MM.1S (cell line): ENCODE measurements around the gene KDM4E.

Experiments
- DNase-seq: peaks from one replicate; pipeline ENCODE4 v3.0.0-alpha.2; 2015
- H2AFZ ChIP-seq: fragments of 300-600 bp; sonication (generic); 2 replicates; pipeline ENCODE4 v1.6.0; 2016; ENCODE audit warnings: antibody characterized with exemption, low read length
- H3F3A ChIP-seq: fragments of 300-600 bp; sonication (generic); 2 replicates; pipeline ENCODE4 v1.6.1; 2016; ENCODE audit warnings: mild to moderate bottlenecking, antibody characterized with exemption, low read length, moderate library complexity, mixed read lengths; ENCODE audit not compliant: insufficient read depth
- H3K27ac ChIP-seq: fragments of 300-600 bp; sonication (generic); 2 replicates; pipeline ENCODE4 v1.5.1; 2016; ENCODE audit warnings: mild to moderate bottlenecking, low read length
- H3K27me3 ChIP-seq: fragments of 300-600 bp; sonication (generic); replicated peaks from 2 replicates; pipeline ENCODE4 v1.6.0; 2016; ENCODE audit warnings: low read length; ENCODE audit not compliant: insufficient read depth
- H3K36me3 ChIP-seq: fragments of 300-600 bp; sonication (generic); replicated peaks from 2 replicates; pipeline ENCODE4 v1.6.1; 2016; ENCODE audit warnings: mild to moderate bottlenecking, low read length, mixed read lengths; ENCODE audit not compliant: insufficient read depth
- H3K4me1 ChIP-seq: fragments of 300-600 bp; sonication (generic); 2 replicates; pipeline ENCODE4 v1.6.1; 2016; ENCODE audit warnings: low read length, mixed read lengths
- H3K4me2 ChIP-seq: fragments of 300-600 bp; sonication (generic); 2 replicates; pipeline ENCODE4 v1.6.0; 2016; ENCODE audit warnings: low read depth, low read length
- H3K4me3 ChIP-seq: fragments of 300-600 bp; sonication (generic); 2 replicates; pipeline ENCODE4 v1.5.1; 2016; ENCODE audit warnings: low read length, mixed read lengths
- H3K79me2 ChIP-seq: fragments of 300-600 bp; sonication (generic); 2 replicates; pipeline ENCODE4 v1.6.1; 2016; ENCODE audit warnings: mixed run types, low read length, mixed read lengths
- H3K9ac ChIP-seq: fragments of 300-600 bp; sonication (generic); 2 replicates; pipeline ENCODE4 v1.6.1; 2016; ENCODE audit warnings: low read length, mixed read lengths
- H3K9me2 ChIP-seq: fragments of 300-600 bp; sonication (generic); replicated peaks from 2 replicates; pipeline ENCODE4 v1.6.1; 2016; ENCODE audit warnings: mild to moderate bottlenecking, low read length, mixed read lengths; ENCODE audit not compliant: insufficient read depth
- H3K9me3 ChIP-seq: fragments of 300-600 bp; sonication (generic); replicated peaks from 2 replicates; pipeline ENCODE4 v1.6.1; 2016; ENCODE audit warnings: mild to moderate bottlenecking, low read length, mixed read lengths; ENCODE audit not compliant: insufficient read depth
- H4K20me1 ChIP-seq: fragments of 300-600 bp; sonication (generic); 2 replicates; pipeline ENCODE4 v1.6.1; 2016; ENCODE audit warnings: mild to moderate bottlenecking, low read length, moderate library complexity, mixed read lengths; ENCODE audit not compliant: insufficient read depth
- CTCF ChIP-seq: fragments of 300-600 bp; sonication (generic); IDR thresholded peaks from 2 replicates; pipeline ENCODE4 v1.5.1; 2016; ENCODE audit warnings: antibody characterized with exemption, low read length, mixed read lengths
- EZH2 ChIP-seq: fragments of 300-600 bp; sonication (generic); optimal IDR thresholded peaks from 2 replicates; pipeline ENCODE3; 2017; ENCODE audit warnings: low read depth, mild to moderate bottlenecking, antibody characterized with exemption, low read length, mixed read lengths
- EZH2phosphoT487 ChIP-seq: fragments of 300-600 bp; sonication (generic); IDR thresholded peaks from 2 replicates; pipeline ENCODE4 v1.6.1; 2018; ENCODE audit warnings: antibody characterized with exemption, low read length

The KDM4E gene

GRCh38 chr11:95024958-95025357 is at the start of gene KDM4E:
TSS of gene KDM4E (plus strand) at chr11:95025258. CDS start at chr11:95025558, 300 bp downstream.
- H3F3A ChIP-seq: no peaks in the 10 kb centered on the region
- H3K9ac ChIP-seq: no peak within 1 kb of the TSS
- H3K4me1 ChIP-seq: no peaks in the 10 kb centered on the region
- no peak within 1 kb of the TSS for H3K4me2 ChIP-seq
- no peaks in the 10 kb centered on the region for H4K20me1 ChIP-seq
- no peaks in the 10 kb centered on the region for H3K9me2 ChIP-seq
- no peak within 1 kb of the TSS for H2AFZ ChIP-seq
- TF ChIP-seq EZH2phosphoT487: no peak
- TF ChIP-seq CTCF: no peak
- no peak for TF ChIP-seq EZH2
- H3K36me3 ChIP-seq: no peaks in the 10 kb centered on the region
- H3K4me3 ChIP-seq: no peak within 1 kb of the TSS
- DNase-seq: no peak
- H3K9me3 ChIP-seq: no peaks in the 10 kb centered on the region
- no peak within 1 kb of the TSS for H3K27ac ChIP-seq
- H3K27me3 ChIP-seq: no peaks in the 10 kb centered on the region
- H3K79me2 ChIP-seq: no peaks in the 10 kb centered on the region

- H3K9me3 ChIP-seq: no peaks in the 10 kb centered on the region
- H4K20me1 ChIP-seq: no peaks in the 10 kb centered on the region
- H3K9ac ChIP-seq: no peak overlapping the region
- no peak overlapping the region for H3K4me3 ChIP-seq
- no peak for TF ChIP-seq CTCF
- TF ChIP-seq EZH2: no peak
- no peak for TF ChIP-seq EZH2phosphoT487
- H2AFZ ChIP-seq: no peak overlapping the region
- H3K36me3 ChIP-seq: peaks cover 6% of the 10 kb centered on the region; the same call in 1 of the 2 replicates
- peaks cover 13% of the 10 kb centered on the region for H3K4me1 ChIP-seq
- no peak overlapping the region for H3K4me2 ChIP-seq
- H3F3A ChIP-seq: no peaks in the 10 kb centered on the region
- H3K9me2 ChIP-seq: no peaks in the 10 kb centered on the region
- peaks cover 22% of the 10 kb centered on the region for H3K79me2 ChIP-seq
- no peaks in the 10 kb centered on the region for H3K27me3 ChIP-seq
- no peak for DNase-seq
- no peak overlapping the region for H3K27ac ChIP-seq
These were observed 49.5 kb upstream of the KDM4E start for GRCh38 chr11:94975599-94975998.

- DNase-seq: no peak
- Histone ChIP-seq H3K9ac (no peak overlapping the region), H3K4me1 (no peaks in the 10 kb centered on the region), H3K27ac (no peak overlapping the region), H3K9me3 (no peaks in the 10 kb centered on the region), H3K27me3 (no peaks in the 10 kb centered on the region), H3F3A (no peaks in the 10 kb centered on the region), H3K4me2 (no peak overlapping the region), H2AFZ (no peak overlapping the region), H3K9me2 (no peaks in the 10 kb centered on the region), H3K36me3 (no peaks in the 10 kb centered on the region), H4K20me1 (no peaks in the 10 kb centered on the region), H3K4me3 (no peak overlapping the region), H3K79me2 (no peaks in the 10 kb centered on the region)
- no peak for TF ChIP-seq EZH2
- no peak for TF ChIP-seq CTCF
These were observed 37.7 kb upstream of the KDM4E start for GRCh38 chr11:94987378-94987777.
